HEK293 (cell line): ENCODE data around the gene OR2K2.

Source experiments
- CTCF ChIA-PET: fragments of 350-600 bp; formaldehyde crosslinking; extraction: SDS; loops from one replicate; lab custom pipeline; 2021; ENCODE audit warnings: antibody characterized with exemption; lab: Yijun Ruan, JAX
- POLR2A ChIA-PET: fragments of 300-600 bp; formaldehyde crosslinking; extraction: SDS; loops from one replicate; lab custom pipeline; 2020; ENCODE audit warnings: antibody characterized with exemption, inconsistent platforms; lab: Yijun Ruan, JAX
- H3K27ac ChIP-seq: fragments of 200-500 bp; sonication (Bioruptor generic); 2 replicates; pipeline ENCODE4 v1.5.1; 2014; ENCODE audit warnings: low read depth, low read length, control low read depth, inconsistent platforms; ENCODE audit errors: extremely low read depth
- H3K36me3 ChIP-seq, 2 experiments: fragments of 200-500 bp in 1 of 2; sonication (Bioruptor generic) in 1 of 2; 1 replicate in 1 of 2; 2 replicates in 1 of 2; pipeline ENCODE4 v1.5.1; 2014 to 2017; ENCODE audit warnings: inconsistent platforms in 2 of 2, low read length in 2 of 2; ENCODE audit not compliant: control insufficient read depth in 2 of 2, insufficient read depth in 1 of 2
- H3K4me1 ChIP-seq: fragments of 200-500 bp; sonication (Bioruptor generic); 2 replicates; pipeline ENCODE4 v1.5.1; 2014; ENCODE audit warnings: mild to moderate bottlenecking, low read length, inconsistent platforms; ENCODE audit not compliant: control insufficient read depth, insufficient read depth
- H3K4me3 ChIP-seq: 2 replicates; pipeline ENCODE4 v1.5.1; 2011; ENCODE audit warnings: low read depth, mild to moderate bottlenecking, control low read depth, low read length, moderate library complexity
- H3K9me3 ChIP-seq: fragments of 200-500 bp; sonication (Bioruptor generic); 2 replicates; pipeline ENCODE4 v1.5.1; 2014; ENCODE audit warnings: low read depth, low read length, inconsistent platforms; ENCODE audit not compliant: control insufficient read depth, insufficient read depth
- AEBP2 ChIP-seq: fragments of 450-650 bp; formaldehyde crosslinking; IDR thresholded peaks from 2 replicates; pipeline ENCODE4 v1.5.1; 2016; ENCODE audit warnings: missing biosample characterization, missing genetic modification characterization, borderline replicate concordance
- GLI2 ChIP-seq: fragments of 450-650 bp; formaldehyde crosslinking; IDR thresholded peaks from 2 replicates; pipeline ENCODE4; 2017; ENCODE audit warnings: missing biosample characterization, missing genetic modification characterization, low read depth, borderline replicate concordance
- HIC1 ChIP-seq: fragments of 450-650 bp; formaldehyde crosslinking; IDR thresholded peaks from 2 replicates; pipeline ENCODE4 v1.5.1; 2016; ENCODE audit warnings: missing biosample characterization, missing genetic modification characterization
- ZBTB10 ChIP-seq: fragments of 450-650 bp; formaldehyde crosslinking; IDR thresholded peaks from 2 replicates; pipeline ENCODE4 v1.5.1; 2016; ENCODE audit warnings: missing biosample characterization, missing genetic modification characterization
- ZBTB7A ChIP-seq: fragments of 450-650 bp; formaldehyde crosslinking; IDR thresholded peaks from 2 replicates; pipeline ENCODE4 v1.5.1; 2016; ENCODE audit warnings: low read depth, missing biosample characterization, missing genetic modification characterization
- ZNF10 ChIP-seq: fragments of 450-650 bp; formaldehyde crosslinking; IDR thresholded peaks from 2 replicates; pipeline ENCODE4 v1.5.1; 2017; ENCODE audit warnings: missing biosample characterization, missing genetic modification characterization
- ZNF175 ChIP-seq: fragments of 450-650 bp; formaldehyde crosslinking; IDR thresholded peaks from 2 replicates; pipeline ENCODE4 v1.5.1; 2016; ENCODE audit warnings: missing biosample characterization, missing genetic modification characterization
- ZNF600 ChIP-seq: fragments of 450-650 bp; formaldehyde crosslinking; IDR thresholded peaks from 2 replicates; pipeline ENCODE4 v1.5.1; 2016; ENCODE audit warnings: missing biosample characterization, missing genetic modification characterization
- ZNF660 ChIP-seq: fragments of 450-650 bp; IDR thresholded peaks from 2 replicates; pipeline ENCODE4 v1.5.1; 2018; ENCODE audit warnings: missing biosample characterization, mild to moderate bottlenecking, missing genetic modification characterization
- ZNF664 ChIP-seq: fragments of 450-650 bp; formaldehyde crosslinking; IDR thresholded peaks from 2 replicates; pipeline ENCODE4 v1.5.1; 2016; ENCODE audit warnings: missing biosample characterization, missing genetic modification characterization
- ZNF670 ChIP-seq: fragments of 450-650 bp; formaldehyde crosslinking; IDR thresholded peaks from 2 replicates; pipeline ENCODE4 v1.5.1; 2016; ENCODE audit warnings: missing biosample characterization, missing genetic modification characterization, low read depth
- ZNF704 ChIP-seq: fragments of 450-650 bp; formaldehyde crosslinking; IDR thresholded peaks from 2 replicates; pipeline ENCODE4 v1.5.1; 2016; ENCODE audit warnings: missing biosample characterization, missing genetic modification characterization
- ZNF777 ChIP-seq: fragments of 450-650 bp; formaldehyde crosslinking; IDR thresholded peaks from 2 replicates; pipeline ENCODE4 v1.5.1; 2017; ENCODE audit warnings: missing biosample characterization, missing genetic modification characterization, borderline replicate concordance

Gene OR2K2

GRCh38 chr9:111298731-111299598 lies 31.1 kb downstream of the OR2K2 start (continued):
- TF ChIP-seq ZNF175 (tag by site-specific recombination) (no peak), ZNF704 (tag by site-specific recombination) (no peak), ZNF600 (tag by site-specific recombination) (no peak), ZNF670 (tag by site-specific recombination) (no peak), GLI2 (tag by site-specific recombination) (no peak), ZNF777 (tag by site-specific recombination) (no peak)

GRCh38 chr9:111298111-111298510 lies 31.9 kb downstream of the OR2K2 start:
- CTCF ChIA-PET, result interaction anchor here (0.6 to 1.7 kb wide), 12 partner anchors 12 to 1411 kb away, joined by 3 to 8 read pairs (median 3); no protein-coding TSS in a partner anchor
- no peak overlapping the region for H3K27ac ChIP-seq
- TF ChIP-seq ZNF10 (tag by site-specific recombination) (no peak), AEBP2 (tag by site-specific recombination) (no peak), HIC1 (tag by site-specific recombination) (no peak), ZNF664 (no peak), ZBTB10 (no peak), ZBTB7A (no peak), ZNF777 (tag by site-specific recombination) (no peak), ZNF660 (tag by site-specific recombination) (no peak)
- TF ChIP-seq, all 188 proteins: peak for 0
- POLR2A ChIA-PET, result no interaction called here
- no peaks in the 10 kb centered on the region for H3K4me1 ChIP-seq
- H3K4me3 ChIP-seq, result no peak overlapping the region
- H3K9me3 ChIP-seq, result no peaks in the 10 kb centered on the region
- H3K36me3 ChIP-seq, result no peaks in the 10 kb centered on the region
